ENCODE results near the gene C10orf71. TPM values are rescaled to one million over a fixed set of nuclear protein-coding genes. Genes with fewer than 3 reads are reported as not detected.
A peak's percentile ranks its signal among the peaks of the same experiment; 100 is the strongest.

The C10orf71 gene
- total and polyA plus RNA-seq, 2 of the 8 experiments (the other 6 are each of a cell fraction or from before 2014, with no cell fraction given), result not detected

DNA sequence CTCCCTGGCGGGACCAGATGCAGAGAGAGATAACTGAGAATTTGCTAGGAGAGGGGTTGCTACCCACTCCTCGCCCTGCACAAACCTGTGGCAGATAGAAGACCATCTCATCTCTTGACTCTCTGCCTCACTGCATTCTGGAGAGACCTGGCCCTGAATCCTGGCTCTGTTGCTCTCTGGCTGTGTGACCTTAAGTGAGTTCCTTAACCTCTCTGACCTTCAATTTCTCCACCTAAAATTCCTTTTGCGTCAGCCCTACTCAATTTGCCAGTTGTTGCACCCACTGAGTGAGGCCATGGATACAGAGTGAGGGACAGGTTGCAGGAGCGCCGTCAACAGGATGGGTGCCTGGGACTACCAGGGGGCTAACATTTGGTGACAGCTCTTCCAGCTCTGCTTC, 5.2 kb downstream of the C10orf71 start:
- Histone ChIP-seq H3K23me2 (ENCODE audit: low read depth, low read length) (no peaks in the 10 kb centered on the region), H2BK12ac (ENCODE audit: low read depth, low read length) (no peak overlapping the region), H4K5ac (ENCODE audit: insufficient read length, low read depth, low read length) (no peak overlapping the region), H2BK15ac (ENCODE audit: low read length) (no peak overlapping the region), H3K56ac (replicated peaks; ENCODE audit: insufficient read length, low read depth, low read length) (no peak overlapping the region), H3K18ac (ENCODE audit: extremely low read depth, low read length) (no peak overlapping the region), H2AFZ (ENCODE audit: low read length) (no peak overlapping the region), H2BK20ac (ENCODE audit: low read length) (no peak overlapping the region; the same call in 1 of the 2 replicates), H3K27ac (ENCODE audit: low read depth, low read length) (no peak overlapping the region), H3K4me1 (replicated peaks in 1 of 4; ENCODE audit: control insufficient read depth in 3 of 4, insufficient read depth in 4 of 4, low read length in 3 of 4) (peaks cover 0 to 7% (median 2%) of the 10 kb centered on the region in 4 experiments; a peak in 3 of 7 replicates), H2BK5ac (ENCODE audit: low read depth, low read length) (no peak overlapping the region), H3K79me1 (ENCODE audit: low read depth, low read length) (no peaks in the 10 kb centered on the region), H3K14ac (ENCODE audit: insufficient read length) (no peak overlapping the region), H3K27me3 (replicated peaks in 1 of 4; ENCODE audit: control insufficient read depth in 3 of 4, extremely low read depth in 1 of 4, insufficient read depth in 3 of 4, low read length in 3 of 4) (no peaks in the 10 kb centered on the region), H2AK5ac (ENCODE audit: low read depth, low read length) (no peak overlapping the region), H3K9me3 (ENCODE audit: insufficient read depth in 2 of 2, low read depth in 1 of 2, low read length in 1 of 2) (no peaks in the 10 kb centered on the region), H2BK120ac (replicated peaks; ENCODE audit: low read depth, low read length) (no peak overlapping the region), H4K20me1 (replicated peaks in 1 of 2; ENCODE audit: control insufficient read depth in 1 of 2, insufficient read depth in 2 of 2, low read length in 2 of 2) (no peaks in the 10 kb centered on the region), H3K36me3 (ENCODE audit: control insufficient read depth in 2 of 4, insufficient read depth in 4 of 4, low read length in 3 of 4) (no peaks in the 10 kb centered on the region), H4K8ac (ENCODE audit: extremely low read depth, insufficient read depth, low read length) (no peak overlapping the region), H3K23ac (ENCODE audit: insufficient read length) (no peak overlapping the region), H3K79me2 (ENCODE audit: control insufficient read depth in 1 of 2, insufficient read depth in 2 of 2, low read length in 2 of 2) (no peaks in the 10 kb centered on the region), H3K4ac (replicated peaks; ENCODE audit: insufficient read length, low read depth, low read length) (no peak overlapping the region), H3K4me3 (ENCODE audit: extremely low read depth in 1 of 4, insufficient read depth in 2 of 4, low read depth in 3 of 4, low read length in 4 of 4) (no peak overlapping the region), H3K4me2 (ENCODE audit: insufficient read depth in 1 of 2, low read depth in 2 of 2, low read length in 2 of 2) (no peak overlapping the region), H3K9ac (replicated peaks in 1 of 4; ENCODE audit: extremely low read depth in 1 of 4, low read depth in 3 of 4, low read length in 3 of 4) (no peak overlapping the region), H4K91ac (replicated peaks; ENCODE audit: insufficient read length, low read length) (no peak overlapping the region)
- TF ChIP-seq ZNF274 (IDR thresholded peaks at IDR 0.05; ENCODE audit: borderline replicate concordance, extremely low read depth, low read length) (no peak), SP1 (IDR thresholded peaks at IDR 0.05; ENCODE audit: low read depth, low read length) (no peak), KDM1A (IDR thresholded peaks at IDR 0.05; ENCODE audit: borderline replicate concordance, low read length) (peak; percentile 72; the same call in 1 of the 2 replicates), TBP (IDR thresholded peaks at IDR 0.05; ENCODE audit: low read depth, low read length) (no peak), MAX (IDR thresholded peaks at IDR 0.05) (no peak)
- WGBS, 2 experiments (ENCODE audit: extremely low coverage in 1 of 2, insufficient coverage in 1 of 2, insufficient read length in 1 of 2, insufficient replicate concordance in 2 of 2, low coverage in 1 of 2, low lambda C conversion rate in 2 of 2, missing lambda C conversion rate in 1 of 2), result 97% methylated on average over 5 of the region's 5 CpGs; no CpG with 5 or more reads in 1 of the 2 experiments
- DNase-seq (ENCODE audit: low read depth in 1 of 2, low spot score in 2 of 2) (no peak), FAIRE-seq (no peak)
- POLR2A ChIA-PET (ENCODE audit: partially characterized antibody), result no interaction called here
- CTCF ChIA-PET (ENCODE audit: partially characterized antibody), result interaction anchor here (0.5 to 4.1 kb wide), 6 partner anchors 14 to 1924 kb away, joined by 3 to 15 read pairs (median 5); no protein-coding TSS in a partner anchor
